HG03064 (cell line): ENCODE results near the gene CDIPT.

Source experiments
- ATAC-seq: cut with Tn5 transposase; IDR thresholded peaks from one replicate; pipeline ENCODE4 v1.9.1; 2021; ENCODE audit warnings: low read depth; ENCODE audit not compliant: unreplicated experiment

The CDIPT gene

GRCh38 chr16:29812754-29813643 is 50.0 kb downstream of the CDIPT start:
- no peak for ATAC-seq

- ATAC-seq: no peak
Measured at GRCh38 chr16:29811896-29812665, 50.9 kb downstream of the CDIPT start, which contains the start of gene PRRT2. PRRT2 (plus strand) TSS chr16:29812193; CDS start chr16:29813055, 862 bp downstream.

GRCh38 chr16:29811170-29811895 is 51.7 kb downstream of the CDIPT start:
- ATAC-seq: peak; percentile 40

- no peak for ATAC-seq
Measured at GRCh38 chr16:29810699-29811169, 52.3 kb downstream of the CDIPT start.

GRCh38 chr16:29809850-29810698 is 53.0 kb downstream of the CDIPT start:
- no peak for ATAC-seq

GRCh38 chr16:29809031-29809747 is 53.8 kb downstream of the CDIPT start:
- ATAC-seq: no peak
